IPS-NIHi11 (cell line): Measurements from ENCODE around the gene C9orf153.

Experiments used
- DNase-seq: peaks from one replicate; pipeline ENCODE4 v3.0.0; 2012; ENCODE audit warnings: mixed read lengths, low spot score

C9orf153 gene

GRCh38 chr9:86187121-86187520 is 72.3 kb downstream of the C9orf153 start:
- DNase-seq = peak; percentile 40

- no peak for DNase-seq
Observed at GRCh38 chr9:86186696-86187095, 72.8 kb downstream of the C9orf153 start.

- no peak for DNase-seq
Observed at GRCh38 chr9:86185872-86186271, 73.6 kb downstream of the C9orf153 start.

- no peak for DNase-seq
Observed at GRCh38 chr9:86184138-86184524, 75.3 kb downstream of the C9orf153 start.

GRCh38 chr9:86183229-86184137 is 76.0 kb downstream of the C9orf153 start:
- no peak for DNase-seq

GRCh38 chr9:86181379-86182315 is 77.8 kb downstream of the C9orf153 start:
- no peak for DNase-seq

- DNase-seq = no peak
Observed at GRCh38 chr9:86178503-86178902, 81.0 kb downstream of the C9orf153 start.

GRCh38 chr9:86177995-86178394 is 81.5 kb downstream of the C9orf153 start:
- DNase-seq = no peak

GRCh38 chr9:86176468-86176867 is 83.0 kb downstream of the C9orf153 start:
- no peak for DNase-seq

- DNase-seq = no peak
Observed at GRCh38 chr9:86175743-86176456, 83.6 kb downstream of the C9orf153 start.

- DNase-seq = no peak
Observed at GRCh38 chr9:86175223-86175622, 84.2 kb downstream of the C9orf153 start.
